GM12865 (cell line): ENCODE measurements around the gene FAM78A.
"Not testable (repeated sequence)": the region's sequence is repeated elsewhere in the genome, so short reads cannot be mapped to it uniquely, and the experiment has no call there.

Experiments used
- DNase-seq: peaks from one replicate; pipeline ENCODE4 v3.0.0; 2010; ENCODE audit warnings: low read depth
- H3K4me3 ChIP-seq: 2 replicates; pipeline ENCODE4 v1.5.1; 2011; ENCODE audit warnings: mild to moderate bottlenecking, low read depth, low read length, control low read depth
- CTCF ChIP-seq: IDR thresholded peaks from 2 replicates; pipeline ENCODE4 v1.5.1; 2011; ENCODE audit warnings: low read length, control low read depth, low read depth, inconsistent platforms; ENCODE audit not compliant: insufficient read depth; ENCODE audit errors: missing control alignments

FAM78A gene

GRCh38 chr9:131222460-131222859 is 53.9 kb downstream of the FAM78A start:
- H3K4me3 ChIP-seq = no peak overlapping the region
- TF ChIP-seq CTCF = no peak
- DNase-seq = no peak

- DNase-seq = no peak
- no peak for TF ChIP-seq CTCF
- H3K4me3 ChIP-seq = no peak overlapping the region
Measured at GRCh38 chr9:131220485-131220884, 55.8 kb downstream of the FAM78A start.

- no peak overlapping the region for H3K4me3 ChIP-seq
- DNase-seq = no peak
- no peak for TF ChIP-seq CTCF
Measured at GRCh38 chr9:131218370-131218769, 57.9 kb downstream of the FAM78A start.

- no peak for DNase-seq
Measured at GRCh38 chr9:131217331-131218031, 58.8 kb downstream of the FAM78A start.

GRCh38 chr9:131216806-131217205 is 59.5 kb downstream of the FAM78A start:
- no peak for DNase-seq
- no peak for TF ChIP-seq CTCF
- H3K4me3 ChIP-seq = no peak overlapping the region

More at GRCh38 chr9:131217331-131218031, 58.8 kb downstream of the FAM78A start:
- H3K4me3 ChIP-seq = no peak overlapping the region
- TF ChIP-seq CTCF = no peak

GRCh38 chr9:131214876-131215275 is 61.4 kb downstream of the FAM78A start:
- no peak for DNase-seq
- H3K4me3 ChIP-seq = no peak overlapping the region
- TF ChIP-seq CTCF = no peak

- H3K4me3 ChIP-seq = no peak overlapping the region
- TF ChIP-seq CTCF = no peak
- DNase-seq = no peak
Measured at GRCh38 chr9:131214286-131214856, 61.9 kb downstream of the FAM78A start.

GRCh38 chr9:131211920-131212319 is 64.4 kb downstream of the FAM78A start:
- DNase-seq, H3K4me3 ChIP-seq: not testable (repeated sequence)
